Measurements from ENCODE around the gene GPR150. TPM values are rescaled to one million over a fixed set of nuclear protein-coding genes. Genes with fewer than 3 reads are reported as not detected.

The GPR150 gene
- total RNA-seq (under 1 TPM in 1 of 2 donors, not detected in 1; 0.23 TPM), polyA plus RNA-seq (not detected)
- long read RNA-seq, donor 1: 0 reads
- long read RNA-seq, donor 2, partial matches to known transcripts: 0 of 1 reads
- long read RNA-seq, donor 2, other reads (novel, unspliced or antisense): 0 of 1 reads

DNA sequence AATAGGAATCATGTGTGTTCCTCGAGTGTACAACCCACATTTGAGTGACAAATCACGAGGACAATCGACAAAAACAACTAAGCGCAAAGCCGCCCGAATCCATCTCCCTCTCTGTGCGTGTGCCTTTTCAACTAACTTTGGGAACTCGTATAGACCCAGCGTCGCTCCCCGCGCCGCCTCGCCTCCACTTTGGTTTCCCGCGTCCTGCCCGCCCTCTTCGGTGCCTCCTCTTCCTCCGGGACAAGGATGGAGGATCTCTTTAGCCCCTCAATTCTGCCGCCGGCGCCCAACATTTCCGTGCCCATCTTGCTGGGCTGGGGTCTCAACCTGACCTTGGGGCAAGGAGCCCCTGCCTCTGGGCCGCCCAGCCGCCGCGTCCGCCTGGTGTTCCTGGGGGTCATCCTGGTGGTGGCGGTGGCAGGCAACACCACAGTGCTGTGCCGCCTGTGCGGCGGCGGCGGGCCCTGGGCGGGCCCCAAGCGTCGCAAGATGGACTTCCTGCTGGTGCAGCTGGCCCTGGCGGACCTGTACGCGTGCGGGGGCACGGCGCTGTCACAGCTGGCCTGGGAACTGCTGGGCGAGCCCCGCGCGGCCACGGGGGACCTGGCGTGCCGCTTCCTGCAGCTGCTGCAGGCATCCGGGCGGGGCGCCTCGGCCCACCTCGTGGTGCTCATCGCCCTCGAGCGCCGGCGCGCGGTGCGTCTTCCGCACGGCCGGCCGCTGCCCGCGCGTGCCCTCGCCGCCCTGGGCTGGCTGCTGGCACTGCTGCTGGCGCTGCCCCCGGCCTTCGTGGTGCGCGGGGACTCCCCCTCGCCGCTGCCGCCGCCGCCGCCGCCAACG is at the start of gene GPR150:
TSS of gene GPR150 (plus strand) at position 58 of the 840 bp plus-strand sequence. CDS start at position 247, 189 bp downstream.
- no peaks in the 10 kb centered on the region for H3K9me3 ChIP-seq (ENCODE audit: control insufficient read depth, low read length)
- H3K4me1 ChIP-seq (ENCODE audit: control insufficient read depth in 1 of 2, insufficient read depth in 2 of 2, low read length in 2 of 2): no peaks in the 10 kb centered on the region
- H3K4me3 ChIP-seq (ENCODE audit: low read length in 2 of 2): peak within 1 kb of the TSS; percentile 42 to 50
- DNase-seq (peak; percentile 77 to 85), ATAC-seq (ENCODE audit: low FRiP score) (peak; percentile 65)
- no peaks in the 10 kb centered on the region for H3K27me3 ChIP-seq (ENCODE audit: control insufficient read depth in 1 of 2, insufficient read depth in 2 of 2, low read length in 1 of 2)
- no peak within 1 kb of the TSS for H3K27ac ChIP-seq (ENCODE audit: low read depth in 1 of 2, low read length in 2 of 2)
- H3K36me3 ChIP-seq (ENCODE audit: control insufficient read depth in 1 of 2, insufficient read depth in 2 of 2, low read length in 1 of 2): no peaks in the 10 kb centered on the region
- WGBS, 2 donors: 0 to 1% methylated on average over 65 to 85 of the region's 85 CpGs
- intact Hi-C loops (cut with DNase I): no loop called here

GRCh38 chr5:95572016-95572415 is 47.9 kb upstream of the GPR150 start:
- no peaks in the 10 kb centered on the region for H3K27me3 ChIP-seq (ENCODE audit: control insufficient read depth in 1 of 2, insufficient read depth in 2 of 2, low read length in 1 of 2)
- WGBS, 2 donors: 94 to 99% methylated on average over 2 of the region's 2 CpGs
- intact Hi-C loops (cut with DNase I): no loop called here
- no peak overlapping the region for H3K4me3 ChIP-seq (ENCODE audit: low read length in 2 of 2)
- no peak overlapping the region for H3K27ac ChIP-seq (ENCODE audit: low read depth in 1 of 2, low read length in 2 of 2)
- H3K4me1 ChIP-seq (ENCODE audit: control insufficient read depth in 1 of 2, insufficient read depth in 2 of 2, low read length in 2 of 2): no peaks in the 10 kb centered on the region
- no peak for ATAC-seq (ENCODE audit: low FRiP score)
- no peaks in the 10 kb centered on the region for H3K36me3 ChIP-seq (ENCODE audit: control insufficient read depth in 1 of 2, insufficient read depth in 2 of 2, low read length in 1 of 2)
- H3K9me3 ChIP-seq (ENCODE audit: control insufficient read depth, low read length): no peaks in the 10 kb centered on the region
- DNase-seq: no peak

DNA sequence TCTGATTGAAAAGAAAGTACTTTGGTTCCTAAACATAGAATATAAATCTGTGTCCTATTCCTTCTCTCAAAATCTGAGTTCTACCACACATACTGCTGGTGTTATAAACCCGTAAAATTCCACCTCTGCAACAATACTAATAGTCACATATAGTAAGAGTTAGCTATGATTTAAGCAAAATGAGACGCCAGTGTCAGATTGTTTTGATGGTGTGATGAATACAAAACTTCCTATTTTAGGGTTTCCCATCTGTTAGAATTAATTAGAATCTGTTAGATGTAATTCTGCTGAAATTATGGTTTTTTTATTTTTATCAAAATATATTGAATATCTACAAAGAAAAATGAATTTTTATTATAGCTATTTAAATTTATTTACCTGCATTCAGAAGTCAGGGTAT is 38.3 kb upstream of the GPR150 start:
- H3K27ac ChIP-seq (ENCODE audit: low read depth in 1 of 2, low read length in 2 of 2): no peak overlapping the region
- H3K4me3 ChIP-seq (ENCODE audit: low read length in 2 of 2): no peak overlapping the region
- 97 to 98% methylated on average over 2 of the region's 2 CpGs for WGBS, 2 donors
- no peaks in the 10 kb centered on the region for H3K27me3 ChIP-seq (ENCODE audit: control insufficient read depth in 1 of 2, insufficient read depth in 2 of 2, low read length in 1 of 2)
- no peak for ATAC-seq (ENCODE audit: low FRiP score)
- H3K4me1 ChIP-seq (ENCODE audit: control insufficient read depth in 1 of 2, insufficient read depth in 2 of 2, low read length in 2 of 2): no peaks in the 10 kb centered on the region
- DNase-seq: no peak
- no peaks in the 10 kb centered on the region for H3K9me3 ChIP-seq (ENCODE audit: control insufficient read depth, low read length)
- peaks cover 0 to 2% of the 10 kb centered on the region in 2 donors for H3K36me3 ChIP-seq (ENCODE audit: control insufficient read depth in 1 of 2, insufficient read depth in 2 of 2, low read length in 1 of 2)
- intact Hi-C loops (cut with DNase I): no loop called here

DNA sequence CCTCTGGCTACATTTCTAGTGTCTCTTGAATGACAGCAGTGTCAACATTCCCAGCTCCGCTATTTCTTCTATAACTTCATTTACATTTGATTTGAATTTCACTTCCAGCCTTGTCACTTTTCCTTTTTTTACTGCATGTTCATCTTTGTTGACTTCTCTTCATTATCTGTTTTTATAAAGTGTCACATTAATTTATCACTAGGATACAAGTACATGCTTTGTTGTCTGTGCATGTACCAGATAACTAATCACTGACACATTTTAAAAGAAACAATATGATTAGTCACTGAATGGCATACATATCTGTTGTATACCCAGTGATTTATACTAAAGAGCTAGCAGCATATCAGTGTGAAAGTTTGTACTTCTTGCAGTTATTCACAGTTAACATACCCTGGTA is 35.9 kb upstream of the GPR150 start:
- no peaks in the 10 kb centered on the region for H3K27me3 ChIP-seq (ENCODE audit: control insufficient read depth in 1 of 2, insufficient read depth in 2 of 2, low read length in 1 of 2)
- intact Hi-C loops (cut with DNase I): no loop called here
- 98 to 100% methylated on average over 1 of the region's 1 CpG for WGBS, 2 donors
- ATAC-seq (ENCODE audit: low FRiP score) (no peak), DNase-seq (no peak)
- H3K4me1 ChIP-seq (ENCODE audit: control insufficient read depth in 1 of 2, insufficient read depth in 2 of 2, low read length in 2 of 2): no peaks in the 10 kb centered on the region
- no peaks in the 10 kb centered on the region for H3K9me3 ChIP-seq (ENCODE audit: control insufficient read depth, low read length)
- H3K27ac ChIP-seq (ENCODE audit: low read depth in 1 of 2, low read length in 2 of 2): no peak overlapping the region
- H3K36me3 ChIP-seq (ENCODE audit: control insufficient read depth in 1 of 2, insufficient read depth in 2 of 2, low read length in 1 of 2): peaks cover 0 to 2% of the 10 kb centered on the region in 2 donors
- no peak overlapping the region for H3K4me3 ChIP-seq (ENCODE audit: low read length in 2 of 2)

DNA sequence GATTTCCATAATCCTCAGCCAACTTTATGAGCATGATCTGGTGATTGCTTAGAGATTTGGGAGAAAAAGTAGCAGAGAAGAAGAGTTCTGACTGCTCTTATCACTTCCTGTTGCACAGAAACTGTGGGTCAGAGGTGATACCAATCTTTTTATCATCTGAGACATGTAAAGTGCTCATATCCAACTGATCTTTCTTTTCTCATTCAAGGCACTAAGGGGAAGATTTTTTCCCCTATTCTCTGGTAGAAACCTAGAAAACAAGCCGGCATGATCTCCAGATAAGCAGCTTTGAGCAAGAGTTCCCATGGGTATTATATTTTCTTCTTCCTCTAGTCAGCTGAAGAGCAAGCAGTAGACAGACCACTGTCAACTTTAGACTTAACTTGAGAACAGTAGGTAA is 29.0 kb upstream of the GPR150 start:
- Histone ChIP-seq H3K27ac (ENCODE audit: low read depth in 1 of 2, low read length in 2 of 2) (no peak overlapping the region), H3K4me1 (ENCODE audit: control insufficient read depth in 1 of 2, insufficient read depth in 2 of 2, low read length in 2 of 2) (no peaks in the 10 kb centered on the region), H3K9me3 (ENCODE audit: control insufficient read depth, low read length) (no peaks in the 10 kb centered on the region), H3K4me3 (ENCODE audit: low read length in 2 of 2) (no peak overlapping the region), H3K36me3 (ENCODE audit: control insufficient read depth in 1 of 2, insufficient read depth in 2 of 2, low read length in 1 of 2) (no peaks in the 10 kb centered on the region), H3K27me3 (ENCODE audit: control insufficient read depth in 1 of 2, insufficient read depth in 2 of 2, low read length in 1 of 2) (no peaks in the 10 kb centered on the region)
- ATAC-seq (ENCODE audit: low FRiP score): no peak
- no peak for DNase-seq
- 77 to 84% methylated on average over 1 of the region's 1 CpG for WGBS, 2 donors
- intact Hi-C loops (cut with DNase I): no loop called here

DNA sequence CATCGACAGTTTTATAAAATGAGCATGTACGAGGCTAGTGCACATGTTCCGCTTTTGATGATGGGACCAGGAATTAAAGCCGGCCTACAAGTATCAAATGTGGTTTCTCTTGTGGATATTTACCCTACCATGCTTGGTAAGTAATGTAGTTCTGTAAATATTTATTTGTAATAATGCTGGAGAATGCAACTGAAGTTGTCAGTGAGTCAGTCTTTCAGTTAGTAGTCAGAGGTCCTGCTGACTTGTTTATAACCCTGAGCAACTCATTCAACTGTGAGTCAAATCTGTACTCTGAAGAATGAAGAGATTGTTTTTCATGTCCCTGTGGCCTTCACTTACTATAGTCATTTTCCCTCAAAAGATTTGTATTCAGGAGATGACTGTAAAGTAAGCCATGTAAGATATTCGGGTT is 28.4 kb upstream of the GPR150 start:
- intact Hi-C loops (cut with DNase I): no loop called here

GRCh38 chr5:95595289-95595931 is 24.5 kb upstream of the GPR150 start:
- intact Hi-C loops (cut with DNase I): no loop called here
- DNase-seq (no peak), ATAC-seq (ENCODE audit: low FRiP score) (no peak)
- H3K36me3 ChIP-seq (ENCODE audit: control insufficient read depth in 1 of 2, insufficient read depth in 2 of 2, low read length in 1 of 2): no peaks in the 10 kb centered on the region
- H3K9me3 ChIP-seq (ENCODE audit: control insufficient read depth, low read length): no peaks in the 10 kb centered on the region
- H3K4me1 ChIP-seq (ENCODE audit: control insufficient read depth in 1 of 2, insufficient read depth in 2 of 2, low read length in 2 of 2): no peaks in the 10 kb centered on the region
- H3K27ac ChIP-seq (ENCODE audit: low read depth in 1 of 2, low read length in 2 of 2): no peak overlapping the region
- no peaks in the 10 kb centered on the region for H3K27me3 ChIP-seq (ENCODE audit: control insufficient read depth in 1 of 2, insufficient read depth in 2 of 2, low read length in 1 of 2)
- H3K4me3 ChIP-seq (ENCODE audit: low read length in 2 of 2): no peak overlapping the region
- WGBS, 2 donors: 95 to 98% methylated on average over 3 of the region's 3 CpGs

More for the DNA sequence above, 28.4 kb upstream of the GPR150 start:
- Histone ChIP-seq H3K4me1 (ENCODE audit: control insufficient read depth in 1 of 2, insufficient read depth in 2 of 2, low read length in 2 of 2) (no peaks in the 10 kb centered on the region), H3K9me3 (ENCODE audit: control insufficient read depth, low read length) (no peaks in the 10 kb centered on the region), H3K27me3 (ENCODE audit: control insufficient read depth in 1 of 2, insufficient read depth in 2 of 2, low read length in 1 of 2) (no peaks in the 10 kb centered on the region), H3K27ac (ENCODE audit: low read depth in 1 of 2, low read length in 2 of 2) (no peak overlapping the region), H3K4me3 (ENCODE audit: low read length in 2 of 2) (no peak overlapping the region), H3K36me3 (ENCODE audit: control insufficient read depth in 1 of 2, insufficient read depth in 2 of 2, low read length in 1 of 2) (no peaks in the 10 kb centered on the region)
- WGBS, 2 donors: 95 to 96% methylated on average over 5 of the region's 5 CpGs
- DNase-seq (no peak), ATAC-seq (ENCODE audit: low FRiP score) (no peak)

GRCh38 chr5:95599252-95599651 is 20.6 kb upstream of the GPR150 start:
- ATAC-seq (ENCODE audit: low FRiP score) (no peak), DNase-seq (no peak)
- 88 to 89% methylated on average over 1 of the region's 1 CpG for WGBS, 2 donors

More at GRCh38 chr5:95599252-95599651, 20.6 kb upstream of the GPR150 start:
- Histone ChIP-seq H3K27ac (ENCODE audit: low read depth in 1 of 2, low read length in 2 of 2) (no peak overlapping the region), H3K4me3 (ENCODE audit: low read length in 2 of 2) (no peak overlapping the region), H3K36me3 (ENCODE audit: control insufficient read depth in 1 of 2, insufficient read depth in 2 of 2, low read length in 1 of 2) (no peaks in the 10 kb centered on the region), H3K4me1 (ENCODE audit: control insufficient read depth in 1 of 2, insufficient read depth in 2 of 2, low read length in 2 of 2) (no peaks in the 10 kb centered on the region), H3K9me3 (ENCODE audit: control insufficient read depth, low read length) (no peaks in the 10 kb centered on the region), H3K27me3 (ENCODE audit: control insufficient read depth in 1 of 2, insufficient read depth in 2 of 2, low read length in 1 of 2) (no peaks in the 10 kb centered on the region)
- intact Hi-C loops (cut with DNase I): no loop called here

Measured in aorta (tissue), 5 donors.